Measurements from ENCODE around the gene ESR1.

The ESR1 gene

GRCh38 chr6:152057832-152058498, 250.5 kb downstream of the ESR1 start:
- Histone ChIP-seq H4K20me1 (ENCODE audit: control insufficient read depth, insufficient read depth, low read depth, low read length) (no peaks in the 10 kb centered on the region), H3K9me3 (ENCODE audit: control insufficient read depth, insufficient read depth, low read length) (no peaks in the 10 kb centered on the region), H3K27me3 (ENCODE audit: control insufficient read depth, low read length) (no peaks in the 10 kb centered on the region; the same call in 1 of the 2 replicates), H3F3A (ENCODE audit: control insufficient read depth, insufficient read depth) (no peaks in the 10 kb centered on the region), H3K4me3 (ENCODE audit: low read length) (no peak overlapping the region), H3K4me1 (ENCODE audit: control insufficient read depth, low read length) (no peaks in the 10 kb centered on the region), H3K79me2 (ENCODE audit: control insufficient read depth, low read length) (no peaks in the 10 kb centered on the region), H3K27ac (ENCODE audit: low read depth, low read length) (no peak overlapping the region), H3K9me2 (replicated peaks; ENCODE audit: control insufficient read depth, low read length) (no peaks in the 10 kb centered on the region), H3K36me3 (ENCODE audit: control insufficient read depth, low read length) (no peaks in the 10 kb centered on the region), H3K4me2 (ENCODE audit: low read length) (no peak overlapping the region)
- no peak for TF ChIP-seq CTCF (IDR thresholded peaks at IDR 0.05; ENCODE audit: low read depth, low read length, poor library complexity, severe bottlenecking)
- no peak for TF ChIP-seq EZH2phosphoT487 (IDR thresholded peaks at IDR 0.05; ENCODE audit: borderline replicate concordance, low read length)

- Histone ChIP-seq H3K4me1 (ENCODE audit: control insufficient read depth, low read length) (no peaks in the 10 kb centered on the region), H3K4me3 (ENCODE audit: low read length) (no peak overlapping the region), H3F3A (ENCODE audit: control insufficient read depth, insufficient read depth) (no peaks in the 10 kb centered on the region), H3K9me3 (ENCODE audit: control insufficient read depth, insufficient read depth, low read length) (no peaks in the 10 kb centered on the region), H3K36me3 (ENCODE audit: control insufficient read depth, low read length) (no peaks in the 10 kb centered on the region), H3K27ac (ENCODE audit: low read depth, low read length) (no peak overlapping the region), H3K4me2 (ENCODE audit: low read length) (no peak overlapping the region), H3K27me3 (ENCODE audit: control insufficient read depth, low read length) (no peaks in the 10 kb centered on the region; the same call in 1 of the 2 replicates), H3K79me2 (ENCODE audit: control insufficient read depth, low read length) (no peaks in the 10 kb centered on the region), H4K20me1 (ENCODE audit: control insufficient read depth, insufficient read depth, low read depth, low read length) (no peaks in the 10 kb centered on the region), H3K9me2 (replicated peaks; ENCODE audit: control insufficient read depth, low read length) (no peaks in the 10 kb centered on the region)
- no peak for TF ChIP-seq CTCF (IDR thresholded peaks at IDR 0.05; ENCODE audit: low read depth, low read length, poor library complexity, severe bottlenecking)
- no peak for TF ChIP-seq EZH2phosphoT487 (IDR thresholded peaks at IDR 0.05; ENCODE audit: borderline replicate concordance, low read length)
Measured at GRCh38 chr6:152059909-152060308, 252.4 kb downstream of the ESR1 start.

GRCh38 chr6:152062476-152062875, 255.0 kb downstream of the ESR1 start:
- no peaks in the 10 kb centered on the region for H3K79me2 ChIP-seq (ENCODE audit: control insufficient read depth, low read length)
- H3K4me1 ChIP-seq (ENCODE audit: control insufficient read depth, low read length): no peaks in the 10 kb centered on the region
- no peaks in the 10 kb centered on the region for H3K9me2 ChIP-seq (replicated peaks; ENCODE audit: control insufficient read depth, low read length)
- no peak for TF ChIP-seq EZH2phosphoT487 (IDR thresholded peaks at IDR 0.05; ENCODE audit: borderline replicate concordance, low read length)
- no peak for TF ChIP-seq CTCF (IDR thresholded peaks at IDR 0.05; ENCODE audit: low read depth, low read length, poor library complexity, severe bottlenecking)
- no peak overlapping the region for H3K4me3 ChIP-seq (ENCODE audit: low read length)
- H3K9me3 ChIP-seq (ENCODE audit: control insufficient read depth, insufficient read depth, low read length): no peaks in the 10 kb centered on the region
- no peaks in the 10 kb centered on the region for H4K20me1 ChIP-seq (ENCODE audit: control insufficient read depth, insufficient read depth, low read depth, low read length)
- no peaks in the 10 kb centered on the region for H3K36me3 ChIP-seq (ENCODE audit: control insufficient read depth, low read length)
- no peaks in the 10 kb centered on the region for H3F3A ChIP-seq (ENCODE audit: control insufficient read depth, insufficient read depth)
- no peaks in the 10 kb centered on the region; the same call in 1 of the 2 replicates for H3K27me3 ChIP-seq (ENCODE audit: control insufficient read depth, low read length)
- H3K27ac ChIP-seq (ENCODE audit: low read depth, low read length): no peak overlapping the region
- no peak overlapping the region for H3K4me2 ChIP-seq (ENCODE audit: low read length)

All from DOHH2 (cell line).